SK-MEL-5 (cell line): ENCODE results near the gene SNORC. TPM values are rescaled to one million over a fixed set of nuclear protein-coding genes. Genes with fewer than 3 reads are reported as not detected.
A peak's percentile ranks its signal among the peaks of the same experiment; 100 is the strongest.

Source experiments
- DNase-seq: peaks from one replicate; pipeline ENCODE4 v3.0.0-alpha.2; 2016; ENCODE audit warnings: low read depth, low spot score
- in situ Hi-C: cut with HindIII; loops from 2 replicates; pipeline ENCODE4 v1.10.0; 2016; ENCODE audit warnings: low sequenced_read_pairs, high pct_unique_total_duplicates, low pct_unique_long_range_greater_than_20kb
- total RNA-seq: library from RNA; depleted of rRNA; stranded (reverse); fragments of >200 nt; shearing (Covaris generic); gene quantifications from 2 replicates; pipeline ENCODE4 v1.2.3, GENCODE V29; 2014

SNORC gene
- total RNA-seq, 1 experiment from 2014 or later: 0.55 TPM

DNA sequence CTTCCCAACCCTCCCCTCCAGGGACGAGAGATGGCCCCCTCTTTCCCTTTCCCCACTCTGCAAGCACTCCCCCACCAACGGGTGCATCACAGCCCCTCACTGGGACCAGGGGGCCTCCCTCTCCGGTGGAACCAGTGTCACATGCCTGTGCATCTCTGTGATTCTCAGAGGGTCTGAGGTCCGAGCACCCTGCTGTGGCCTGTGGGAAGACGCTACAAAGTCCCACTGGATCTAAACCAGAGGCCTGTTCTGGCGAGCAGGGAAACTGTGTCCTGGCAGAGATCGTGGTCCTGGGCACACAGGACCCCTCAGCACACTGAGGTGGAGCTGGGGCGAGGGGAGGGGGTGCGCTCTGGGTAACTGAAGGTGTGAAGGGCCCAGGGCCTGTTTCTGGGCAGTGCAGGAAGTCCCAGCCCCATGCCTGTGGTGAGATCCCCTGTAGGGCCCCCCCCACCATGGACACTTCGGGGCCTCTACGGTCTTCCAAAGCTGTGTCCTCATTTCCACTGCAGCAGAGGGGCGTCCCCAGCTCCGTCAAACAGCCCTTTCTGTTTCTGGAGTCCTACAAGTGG is 8.0 kb downstream of the SNORC start:
- no peak for DNase-seq
- in situ Hi-C loops: no loop called here

DNA sequence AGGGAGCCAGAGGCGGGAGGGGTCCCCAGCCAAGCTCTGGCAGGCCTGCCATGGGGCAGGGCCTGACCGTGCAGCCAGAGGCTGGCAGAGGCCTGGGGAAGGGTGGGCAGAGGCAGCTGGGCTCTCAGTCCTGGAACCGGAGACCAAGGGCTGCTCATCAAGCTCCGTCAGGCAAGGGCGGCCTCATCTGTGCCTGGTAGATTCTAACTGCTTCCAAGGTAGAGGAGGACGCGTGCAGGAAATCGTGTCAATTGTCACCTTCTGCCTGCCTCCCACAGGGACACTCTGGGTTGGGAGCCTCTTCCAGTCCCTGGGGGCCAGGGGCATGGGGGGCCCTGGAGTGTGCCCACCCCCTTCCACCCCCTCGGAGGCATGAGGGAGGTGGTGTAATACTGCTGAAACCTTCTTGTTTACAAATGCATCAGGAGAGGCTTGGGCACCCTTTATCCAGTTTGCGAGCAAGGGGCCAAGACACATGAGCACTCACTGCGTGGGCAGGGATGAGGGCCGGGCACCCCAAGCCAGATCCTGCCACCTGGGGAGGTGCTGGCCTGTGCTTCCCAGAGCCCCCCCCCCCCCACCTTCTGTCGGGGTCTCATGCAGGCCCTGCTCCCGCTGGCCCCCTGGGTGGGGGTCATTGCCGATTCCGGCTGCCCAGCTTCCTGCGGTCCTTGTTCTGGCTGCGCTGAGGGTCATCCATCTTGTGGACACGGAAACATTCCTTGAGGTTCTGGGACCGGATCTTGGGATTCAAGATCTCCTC is 9.0 kb downstream of the SNORC start:
- in situ Hi-C loops: no loop called here
- no peak for DNase-seq

- in situ Hi-C loops: no loop called here
- no peak for DNase-seq
These were observed 9.8 kb downstream of the SNORC start for GRCh38 chr2:232879618-232880494.

DNA sequence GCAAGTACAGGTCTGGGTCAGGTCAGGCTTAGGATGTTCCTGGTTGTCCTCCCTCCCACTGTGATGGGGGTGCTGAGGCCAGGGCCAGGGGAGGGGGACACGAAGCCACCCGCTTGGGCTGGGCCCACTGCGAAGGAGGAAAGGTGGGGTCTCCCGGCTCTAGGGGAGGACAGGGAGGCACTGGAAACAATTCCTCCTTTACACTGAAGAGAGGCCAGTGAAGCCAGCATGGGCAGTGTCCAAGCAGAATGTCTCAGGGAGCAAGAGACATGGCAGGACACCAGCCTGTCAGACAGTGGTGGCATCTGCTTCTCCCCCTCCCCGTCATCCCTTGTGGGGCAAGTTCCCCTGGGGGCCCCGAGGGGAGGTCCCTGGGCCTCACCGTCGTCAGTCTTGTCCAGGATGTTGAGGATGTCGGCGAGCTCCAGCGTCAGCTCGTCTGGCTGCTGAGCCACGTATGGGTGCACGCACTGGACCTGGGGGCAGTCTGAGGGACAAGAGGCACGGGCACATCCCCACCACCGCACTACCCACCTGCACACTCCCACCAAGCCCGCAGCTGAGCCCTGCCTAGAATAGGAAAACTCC is 10.8 kb downstream of the SNORC start:
- in situ Hi-C loops: no loop called here

DNA sequence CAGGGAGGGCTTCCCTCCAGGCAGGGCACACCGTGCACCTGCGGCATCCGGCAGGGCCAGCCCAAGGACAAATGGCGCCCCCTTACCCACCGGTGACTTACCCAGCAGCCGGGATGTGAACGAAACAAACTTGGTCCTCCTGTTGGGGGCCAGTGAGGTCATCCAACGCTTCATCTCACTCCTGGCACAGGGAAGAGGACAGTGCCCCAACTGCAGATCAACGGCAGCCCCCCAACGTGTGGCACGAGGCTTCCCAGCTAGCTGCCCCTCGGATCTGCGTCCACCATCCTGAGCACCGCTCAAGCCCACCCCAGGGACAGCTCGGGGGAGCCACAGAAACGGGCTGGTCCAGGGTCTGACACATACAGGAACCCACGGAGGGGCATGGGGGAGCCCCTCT is 12.0 kb downstream of the SNORC start:
- in situ Hi-C loops: no loop called here
- no peak for DNase-seq

More for the DNA sequence above, 10.8 kb downstream of the SNORC start:
- DNase-seq: no peak

- in situ Hi-C loops: no loop called here
- DNase-seq: no peak
These were observed 12.5 kb downstream of the SNORC start for GRCh38 chr2:232882505-232883115.

- in situ Hi-C loops: no loop called here
- DNase-seq: no peak
These were observed 13.2 kb downstream of the SNORC start for GRCh38 chr2:232883116-232883721.

GRCh38 chr2:232884001-232884421 is 13.9 kb downstream of the SNORC start:
- DNase-seq: no peak
- in situ Hi-C loops: no loop called here

- no peak for DNase-seq
- in situ Hi-C loops: no loop called here
These were observed 14.6 kb downstream of the SNORC start for GRCh38 chr2:232884549-232885263.

GRCh38 chr2:232885264-232885961 is 15.3 kb downstream of the SNORC start:
- in situ Hi-C loops: no loop called here
- DNase-seq: no peak

DNA sequence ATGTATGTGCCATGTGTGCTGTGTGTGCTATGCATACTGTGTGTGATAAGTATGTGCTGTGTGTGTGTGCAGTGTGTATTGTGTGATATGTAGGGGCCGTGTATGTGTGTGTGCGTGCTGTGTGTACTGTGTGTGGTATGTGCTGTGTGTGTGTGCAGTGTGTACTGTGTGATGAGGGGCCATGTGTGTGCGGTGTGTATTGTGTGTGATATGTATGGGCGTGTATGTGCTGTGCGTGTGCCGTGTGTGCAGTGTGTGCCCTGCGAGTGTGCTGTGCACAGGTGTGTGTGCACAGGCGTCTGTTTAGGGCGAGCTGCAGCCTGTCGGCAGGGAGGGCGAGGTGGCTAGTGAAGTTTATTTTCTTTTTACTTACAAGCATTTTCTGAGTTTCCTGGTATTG is 16.1 kb downstream of the SNORC start:
- DNase-seq: no peak
- in situ Hi-C loops: no loop called here

DNA sequence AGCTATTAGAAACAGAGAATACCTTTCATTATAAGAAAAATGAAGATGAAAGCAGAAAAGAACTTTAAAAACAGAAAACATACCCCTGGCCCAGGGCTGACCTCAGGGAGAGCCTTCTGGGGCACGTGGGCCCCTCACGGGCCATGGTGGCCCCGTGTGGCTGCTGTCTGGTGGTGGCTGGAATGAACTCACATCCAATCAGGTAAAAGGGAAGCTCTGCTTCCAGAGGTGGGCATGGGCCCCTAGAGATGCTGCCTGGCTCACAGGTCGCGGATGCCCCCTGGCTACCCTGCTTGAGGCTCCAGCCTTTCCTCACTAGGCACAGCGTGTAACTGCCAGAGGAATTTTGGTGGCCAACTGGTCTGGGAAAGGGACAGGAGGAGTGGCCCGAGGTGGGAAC is 16.6 kb downstream of the SNORC start:
- no peak for DNase-seq

GRCh38 chr2:232887171-232887850 is 17.2 kb downstream of the SNORC start:
- in situ Hi-C loops: no loop called here
- DNase-seq: peak; percentile 45

More for the DNA sequence above, 16.6 kb downstream of the SNORC start:
- in situ Hi-C loops: no loop called here

- in situ Hi-C loops: no loop called here
- no peak for DNase-seq
These were observed 18.2 kb downstream of the SNORC start for GRCh38 chr2:232888099-232888836.

DNA sequence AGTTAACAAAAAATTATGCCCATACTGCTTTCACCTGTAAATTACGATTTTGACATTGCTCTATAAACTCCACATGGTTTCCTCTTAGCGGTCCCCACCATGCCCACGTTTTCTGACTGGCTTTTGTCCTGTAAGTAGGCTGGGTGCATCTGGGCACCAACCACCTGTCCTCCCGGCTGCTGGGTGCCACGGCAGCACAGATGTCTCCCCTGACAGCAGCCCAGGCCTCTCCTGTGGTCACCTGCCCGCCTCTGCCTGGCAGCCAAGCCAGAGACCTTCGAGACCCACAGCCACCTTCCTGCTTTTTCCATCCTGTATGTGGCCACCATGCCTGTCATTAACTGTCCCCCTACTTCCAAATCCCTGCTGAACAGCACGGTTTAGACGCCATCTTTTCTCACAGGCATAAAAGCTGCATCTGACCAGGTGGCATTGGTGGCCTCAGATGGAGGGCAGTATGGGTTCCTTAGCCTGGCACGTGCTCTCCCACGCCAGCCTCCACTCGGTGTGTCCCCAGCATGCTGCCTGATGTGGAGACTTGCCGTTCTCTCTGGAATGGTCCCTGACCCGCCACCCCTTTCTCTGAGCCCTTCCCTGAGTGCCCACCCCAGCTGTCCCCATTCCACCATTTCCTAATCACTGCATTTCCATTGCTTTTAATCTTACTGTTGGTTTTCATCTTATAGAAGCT is 18.9 kb downstream of the SNORC start:
- in situ Hi-C loops: no loop called here
- no peak for DNase-seq
